ENCODE data around the gene CRISPLD2.

DNA sequence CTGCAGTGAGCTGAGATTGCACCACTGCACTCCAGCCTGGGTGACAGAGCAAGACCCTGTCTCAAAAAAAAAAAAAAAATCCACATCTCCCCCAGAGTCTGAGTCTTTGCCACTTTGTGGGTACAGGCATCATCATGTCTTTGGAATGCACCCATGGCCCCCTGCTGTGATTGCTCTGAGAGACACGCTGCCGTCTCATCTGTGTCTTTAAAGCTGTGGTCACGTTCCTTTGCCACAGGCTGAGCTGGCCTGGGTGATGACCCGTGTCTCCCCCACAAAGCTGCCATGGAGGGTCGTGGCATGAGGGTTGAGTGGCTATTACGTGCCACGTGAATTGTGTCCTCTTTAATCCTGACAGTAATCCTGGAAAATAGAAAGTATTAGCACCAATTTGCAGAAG is 20.2 kb downstream of the CRISPLD2 start:
- TF ChIP-seq CREB1 (IDR thresholded peaks at IDR 0.05; ENCODE audit: low read depth): no peak
- TF ChIP-seq, protein P1, sequence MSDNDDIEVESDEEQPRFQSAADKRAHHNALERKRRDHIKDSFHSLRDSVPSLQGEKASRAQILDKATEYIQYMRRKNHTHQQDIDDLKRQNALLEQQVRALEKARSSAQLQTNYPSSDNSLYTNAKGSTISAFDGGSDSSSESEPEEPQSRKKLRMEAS (IDR thresholded peaks at IDR 0.05): no peak

Measured in Ishikawa (cell line).